SK-N-SH treated with all-trans-retinoic acid at 6 μM for 48 hours (cell line): Measurements from ENCODE around the gene APOLD1.

Source experiments
- ATAC-seq: fragments of 200-7000 bp; cut with Tn5 transposase; 3 replicates; pipeline ENCODE4 v1.9.1; 2020; ENCODE audit warnings: mild to moderate bottlenecking, moderate library complexity
- ARNTL ChIP-seq: fragments of 450-650 bp; formaldehyde crosslinking; IDR thresholded peaks from 2 replicates; pipeline ENCODE4 v1.5.0; 2020; ENCODE audit warnings: low read depth, mild to moderate bottlenecking, moderate library complexity, borderline replicate concordance
- BACH2 ChIP-seq: fragments of 250-450 bp; sonication (Bioruptor Pico); IDR thresholded peaks from 2 replicates; pipeline ENCODE4 v1.9.0; 2021; ENCODE audit warnings: mild to moderate bottlenecking, borderline replicate concordance
- CREB5 ChIP-seq: fragments of 250-450 bp; sonication (Bioruptor Pico); IDR thresholded peaks from 2 replicates; pipeline ENCODE4 v1.5.1; 2020; ENCODE audit warnings: low read depth, mild to moderate bottlenecking, moderate library complexity
- CSDC2 ChIP-seq: fragments of 250-450 bp; sonication (Bioruptor Pico); IDR thresholded peaks from 2 replicates; pipeline ENCODE4 v1.5.0; 2020; ENCODE audit warnings: mild to moderate bottlenecking, moderate library complexity
- CSRNP3 ChIP-seq: fragments of 250-450 bp; sonication (Bioruptor Pico); IDR thresholded peaks from 2 replicates; pipeline ENCODE4 v1.5.1; 2021; ENCODE audit warnings: mild to moderate bottlenecking, moderate library complexity
- ESRRG ChIP-seq: fragments of 250-450 bp; sonication (Bioruptor Pico); IDR thresholded peaks from 2 replicates; pipeline ENCODE4 v1.6.1; 2021; ENCODE audit warnings: mild to moderate bottlenecking
- GLIS3 ChIP-seq: fragments of 250-450 bp; sonication (Bioruptor Pico); IDR thresholded peaks from 2 replicates; pipeline ENCODE4 v1.5.0; 2020; ENCODE audit warnings: mild to moderate bottlenecking, moderate library complexity
- ISL1 ChIP-seq: fragments of 250-450 bp; sonication (Bioruptor Pico); IDR thresholded peaks from 2 replicates; pipeline ENCODE4 v2.1.2; 2022; ENCODE audit warnings: mild to moderate bottlenecking, moderate library complexity
- OSR1 ChIP-seq: fragments of 250-450 bp; sonication (Bioruptor Pico); IDR thresholded peaks from 2 replicates; pipeline ENCODE4 v1.8.0; 2022; ENCODE audit warnings: moderate library complexity, mild to moderate bottlenecking, inconsistent platforms
- PATZ1 ChIP-seq: fragments of 250-450 bp; sonication (Bioruptor Pico); IDR thresholded peaks from 2 replicates; pipeline ENCODE4 v1.8.0; 2020; ENCODE audit warnings: mild to moderate bottlenecking, moderate library complexity, borderline replicate concordance
- POU6F1 ChIP-seq: fragments of 250-450 bp; sonication (Bioruptor Pico); IDR thresholded peaks from 2 replicates; pipeline ENCODE4 v1.8.0; 2021; ENCODE audit warnings: low read depth, mild to moderate bottlenecking, moderate library complexity, borderline replicate concordance
- PPARA ChIP-seq: fragments of 250-450 bp; sonication (Bioruptor Pico); IDR thresholded peaks from 2 replicates; pipeline ENCODE4 v1.5.0; 2020; ENCODE audit warnings: mild to moderate bottlenecking, borderline replicate concordance
- RARB ChIP-seq: fragments of 250-450 bp; sonication (Bioruptor Pico); IDR thresholded peaks from 2 replicates; pipeline ENCODE4 v1.8.0; 2021; ENCODE audit warnings: mild to moderate bottlenecking, moderate library complexity
- SNAI2 ChIP-seq: fragments of 250-450 bp; sonication (Bioruptor Pico); IDR thresholded peaks from 2 replicates; pipeline ENCODE4 v1.5.0; 2020; ENCODE audit warnings: mild to moderate bottlenecking, moderate library complexity
- TCF4 ChIP-seq: fragments of 250-450 bp; sonication (Bioruptor Pico); IDR thresholded peaks from 2 replicates; pipeline ENCODE4 v1.8.0; 2021; ENCODE audit warnings: mild to moderate bottlenecking, moderate library complexity, borderline replicate concordance
- TOX ChIP-seq: fragments of 250-450 bp; sonication (Bioruptor Pico); IDR thresholded peaks from 2 replicates; pipeline ENCODE4 v1.8.0; 2021; ENCODE audit warnings: mild to moderate bottlenecking, moderate library complexity, borderline replicate concordance
- TSHZ2 ChIP-seq: fragments of 250-450 bp; sonication (Bioruptor Pico); IDR thresholded peaks from 2 replicates; pipeline ENCODE4 v1.5.0; 2020; ENCODE audit warnings: mild to moderate bottlenecking, moderate library complexity
- ZC3H10 ChIP-seq: fragments of 250-450 bp; sonication (Bioruptor Pico); IDR thresholded peaks from 2 replicates; pipeline ENCODE4 v1.5.1; 2021; ENCODE audit warnings: mild to moderate bottlenecking, moderate library complexity
- ZFP3 ChIP-seq: fragments of 250-450 bp; sonication (Bioruptor Pico); IDR thresholded peaks from 2 replicates; pipeline ENCODE4 v1.5.0; 2020; ENCODE audit warnings: mild to moderate bottlenecking, moderate library complexity
- ZFP30 ChIP-seq: fragments of 450-650 bp; formaldehyde crosslinking; IDR thresholded peaks from 2 replicates; pipeline ENCODE4 v1.5.0; 2022; ENCODE audit warnings: mild to moderate bottlenecking, moderate library complexity
- ZNF565 ChIP-seq: fragments of 450-650 bp; formaldehyde crosslinking; conservative IDR thresholded peaks from 2 replicates; pipeline ENCODE4 v1.5.0; 2020; ENCODE audit warnings: low read depth, mild to moderate bottlenecking, moderate library complexity
- ZNF70 ChIP-seq: fragments of 450-650 bp; formaldehyde crosslinking; IDR thresholded peaks from 2 replicates; pipeline ENCODE4 v1.5.0; 2020; ENCODE audit warnings: mild to moderate bottlenecking, moderate library complexity
- ZNF8 ChIP-seq: fragments of 450-650 bp; formaldehyde crosslinking; IDR thresholded peaks from 2 replicates; pipeline ENCODE4 v1.5.0; 2020; ENCODE audit warnings: mild to moderate bottlenecking, moderate library complexity

Gene APOLD1

GRCh38 chr12:12794686-12795085 is 9.2 kb downstream of the APOLD1 start:
- no peak for ATAC-seq
- no peak for TF ChIP-seq SNAI2
- TF ChIP-seq OSR1 (CRISPR knock-in tag): no peak
- TF ChIP-seq, all 23 proteins: peak for 0

GRCh38 chr12:12796171-12796570 is 10.7 kb downstream of the APOLD1 start:
- TF ChIP-seq ESRRG (CRISPR knock-in tag): no peak
- TF ChIP-seq ZC3H10 (CRISPR knock-in tag): no peak
- TF ChIP-seq PPARA (CRISPR knock-in tag): no peak
- no peak for TF ChIP-seq GLIS3 (CRISPR knock-in tag)
- no peak for TF ChIP-seq POU6F1 (CRISPR knock-in tag)
- no peak for ATAC-seq

- no peak for ATAC-seq
- TF ChIP-seq ZFP3 (CRISPR knock-in tag): no peak
- TF ChIP-seq OSR1 (CRISPR knock-in tag): no peak
- TF ChIP-seq CSDC2 (CRISPR knock-in tag): no peak
- TF ChIP-seq RARB (CRISPR knock-in tag): no peak
- no peak for TF ChIP-seq ZC3H10 (CRISPR knock-in tag)
- TF ChIP-seq ZNF565: no peak
- no peak for TF ChIP-seq ISL1 (CRISPR knock-in tag)
Observed at GRCh38 chr12:12796928-12797793, 11.7 kb downstream of the APOLD1 start.

- TF ChIP-seq TOX (CRISPR knock-in tag): no peak
- ATAC-seq: no peak
Observed at GRCh38 chr12:12797794-12798152, 12.3 kb downstream of the APOLD1 start.

- TF ChIP-seq ZFP30 (CRISPR knock-in tag) (no peak), TSHZ2 (CRISPR knock-in tag) (no peak), POU6F1 (CRISPR knock-in tag) (no peak), ZNF565 (no peak), TOX (CRISPR knock-in tag) (no peak), TCF4 (CRISPR knock-in tag) (no peak), ZFP3 (CRISPR knock-in tag) (no peak), PATZ1 (CRISPR knock-in tag) (no peak), ZNF8 (no peak), ARNTL (CRISPR knock-in tag) (no peak), ESRRG (CRISPR knock-in tag) (no peak), ZNF70 (CRISPR knock-in tag) (no peak), CREB5 (CRISPR knock-in tag) (no peak), CSRNP3 (CRISPR knock-in tag) (no peak), OSR1 (CRISPR knock-in tag) (no peak), BACH2 (CRISPR knock-in tag) (no peak)
- no peak for ATAC-seq
Observed at GRCh38 chr12:12798480-12798879, 13.0 kb downstream of the APOLD1 start.
